22Rv1 (cell line): ENCODE results near the gene TMEM126B.

Source experiments
- ZFX ChIP-seq: fragments of 450-650 bp; IDR thresholded peaks from 2 replicates; pipeline ENCODE4 v1.6.1; 2017; ENCODE audit warnings: antibody characterized with exemption, borderline replicate concordance
- TF ChIP-seq, protein P1 (sequence below): fragments of 450-650 bp; IDR thresholded peaks from 2 replicates; pipeline ENCODE4 v1.5.1; 2017; ENCODE audit warnings: mild to moderate bottlenecking

DNA sequence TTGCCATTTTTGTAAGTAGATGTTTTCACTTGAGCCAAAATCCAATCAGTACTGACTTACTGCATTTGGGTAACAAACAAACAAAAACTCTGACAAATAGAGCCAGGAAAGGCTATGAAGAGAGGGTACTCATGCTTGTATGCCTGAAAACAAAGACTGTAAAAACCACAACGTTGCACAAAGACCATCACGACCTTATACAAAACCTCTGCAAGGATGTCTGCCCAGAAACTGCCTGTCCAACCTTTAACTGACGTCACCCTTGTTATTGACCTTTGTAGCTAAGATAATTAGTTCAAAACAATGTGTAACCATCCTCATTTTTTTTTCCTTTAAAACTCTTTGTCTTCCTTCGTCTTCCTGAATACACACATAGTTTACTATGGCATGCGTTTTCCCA, 37.3 kb downstream of the TMEM126B start:
- TF ChIP-seq, protein P1, sequence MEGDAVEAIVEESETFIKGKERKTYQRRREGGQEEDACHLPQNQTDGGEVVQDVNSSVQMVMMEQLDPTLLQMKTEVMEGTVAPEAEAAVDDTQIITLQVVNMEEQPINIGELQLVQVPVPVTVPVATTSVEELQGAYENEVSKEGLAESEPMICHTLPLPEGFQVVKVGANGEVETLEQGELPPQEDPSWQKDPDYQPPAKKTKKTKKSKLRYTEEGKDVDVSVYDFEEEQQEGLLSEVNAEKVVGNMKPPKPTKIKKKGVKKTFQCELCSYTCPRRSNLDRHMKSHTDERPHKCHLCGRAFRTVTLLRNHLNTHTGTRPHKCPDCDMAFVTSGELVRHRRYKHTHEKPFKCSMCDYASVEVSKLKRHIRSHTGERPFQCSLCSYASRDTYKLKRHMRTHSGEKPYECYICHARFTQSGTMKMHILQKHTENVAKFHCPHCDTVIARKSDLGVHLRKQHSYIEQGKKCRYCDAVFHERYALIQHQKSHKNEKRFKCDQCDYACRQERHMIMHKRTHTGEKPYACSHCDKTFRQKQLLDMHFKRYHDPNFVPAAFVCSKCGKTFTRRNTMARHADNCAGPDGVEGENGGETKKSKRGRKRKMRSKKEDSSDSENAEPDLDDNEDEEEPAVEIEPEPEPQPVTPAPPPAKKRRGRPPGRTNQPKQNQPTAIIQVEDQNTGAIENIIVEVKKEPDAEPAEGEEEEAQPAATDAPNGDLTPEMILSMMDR = no peak
- TF ChIP-seq ZFX = no peak
